CD4-positive, alpha-beta T cell treated with Interleukin-21 for 1 hour (primary cell): ENCODE measurements around the gene ZNF511.

Experiments used
- DNase-seq: peaks from one replicate; pipeline ENCODE4 v3.0.0-alpha.2; 2020

ZNF511 gene

GRCh38 chr10:133293810-133294119 is 14.9 kb upstream of the ZNF511 start:
- DNase-seq, result no peak

GRCh38 chr10:133294189-133294588 is 14.5 kb upstream of the ZNF511 start:
- no peak for DNase-seq

GRCh38 chr10:133295426-133296320 is 13.0 kb upstream of the ZNF511 start:
- no peak for DNase-seq

GRCh38 chr10:133297504-133297903 is 11.2 kb upstream of the ZNF511 start:
- no peak for DNase-seq

GRCh38 chr10:133298466-133298865 is 10.2 kb upstream of the ZNF511 start:
- no peak for DNase-seq

GRCh38 chr10:133299224-133299623 is 9.5 kb upstream of the ZNF511 start:
- DNase-seq, result no peak

- no peak for DNase-seq
These were observed 9.0 kb upstream of the ZNF511 start for GRCh38 chr10:133299738-133300137.

GRCh38 chr10:133302230-133302629 is 6.5 kb upstream of the ZNF511 start:
- no peak for DNase-seq

GRCh38 chr10:133303206-133303605 is 5.5 kb upstream of the ZNF511 start:
- no peak for DNase-seq

GRCh38 chr10:133306097-133306476 is 2.6 kb upstream of the ZNF511 start:
- no peak for DNase-seq

GRCh38 chr10:133306941-133307379 is 1.8 kb upstream of the ZNF511 start:
- no peak for DNase-seq

- DNase-seq, result peak; percentile 92
These were observed 816 bp upstream of the ZNF511 start for GRCh38 chr10:133307776-133308420.

GRCh38 chr10:133309100-133309719 is 496 bp downstream of the ZNF511 start:
- peak; percentile 92 for DNase-seq

- DNase-seq, result no peak
These were observed 1.1 kb downstream of the ZNF511 start for GRCh38 chr10:133309720-133310398.

- no peak for DNase-seq
These were observed 1.7 kb downstream of the ZNF511 start for GRCh38 chr10:133310399-133310755.

GRCh38 chr10:133310789-133311188 is 2.1 kb downstream of the ZNF511 start:
- no peak for DNase-seq

- DNase-seq, result no peak
These were observed 2.9 kb downstream of the ZNF511 start for GRCh38 chr10:133311570-133311969.

- DNase-seq, result no peak
These were observed 3.5 kb downstream of the ZNF511 start for GRCh38 chr10:133312016-133312768.

GRCh38 chr10:133312769-133313145 is 4.0 kb downstream of the ZNF511 start:
- no peak for DNase-seq

GRCh38 chr10:133313192-133313591 is 4.5 kb downstream of the ZNF511 start:
- DNase-seq, result no peak

- DNase-seq, result no peak
These were observed 6.2 kb downstream of the ZNF511 start for GRCh38 chr10:133314911-133315310.

GRCh38 chr10:133315847-133316246 is 7.1 kb downstream of the ZNF511 start:
- DNase-seq, result no peak

GRCh38 chr10:133316266-133316665 is 7.6 kb downstream of the ZNF511 start:
- no peak for DNase-seq
